Measurements from ENCODE around the gene PRAMEF12.

GRCh38 chr1:12756273-12756672 lies 17.3 kb upstream of the PRAMEF12 start:
- TF ChIP-seq EZH2 (IDR thresholded peaks at IDR 0.05; ENCODE audit: borderline replicate concordance, low read length) (no peak), CTCF (conservative IDR thresholded peaks at IDR 0.05 in 1 of 2, IDR thresholded peaks at IDR 0.05 in 1 of 2; ENCODE audit: extremely low read depth in 1 of 2, insufficient read depth in 1 of 2, low read depth in 1 of 2, low read length in 2 of 2) (no peak)

All from mammary epithelial cell (primary cell).